Stromal cell of bone marrow (primary cell): Measurements from ENCODE around the gene CD79B.
"Not testable (repeated sequence)": the region's sequence is repeated elsewhere in the genome, so short reads cannot be mapped to it uniquely, and the experiment has no call there.

Experiments
- DNase-seq: peaks from one replicate; pipeline ENCODE4 v3.0.0-alpha.2; 2012; ENCODE audit warnings: low read depth

CD79B gene

DNA sequence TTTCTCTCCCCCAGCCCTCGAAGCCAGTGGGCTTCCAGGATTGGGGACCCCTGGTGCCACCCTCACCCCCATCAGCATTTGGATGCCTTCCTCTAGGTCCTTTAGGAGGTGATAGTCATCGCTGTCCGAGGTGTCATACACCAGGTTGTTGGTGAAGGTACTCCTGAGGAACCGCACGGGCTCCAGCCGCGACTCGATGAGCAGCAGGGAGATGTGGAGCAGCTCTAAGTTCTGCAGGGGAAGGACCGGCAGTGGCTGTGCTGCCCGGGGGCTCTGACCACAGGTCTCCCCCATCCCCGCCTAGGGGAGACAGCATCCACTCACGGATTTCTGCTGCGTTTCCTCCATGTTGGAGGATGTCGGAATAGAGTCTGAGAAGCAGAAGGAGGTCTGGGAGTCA is 22.0 kb downstream of the CD79B start:
- no peak for DNase-seq

DNA sequence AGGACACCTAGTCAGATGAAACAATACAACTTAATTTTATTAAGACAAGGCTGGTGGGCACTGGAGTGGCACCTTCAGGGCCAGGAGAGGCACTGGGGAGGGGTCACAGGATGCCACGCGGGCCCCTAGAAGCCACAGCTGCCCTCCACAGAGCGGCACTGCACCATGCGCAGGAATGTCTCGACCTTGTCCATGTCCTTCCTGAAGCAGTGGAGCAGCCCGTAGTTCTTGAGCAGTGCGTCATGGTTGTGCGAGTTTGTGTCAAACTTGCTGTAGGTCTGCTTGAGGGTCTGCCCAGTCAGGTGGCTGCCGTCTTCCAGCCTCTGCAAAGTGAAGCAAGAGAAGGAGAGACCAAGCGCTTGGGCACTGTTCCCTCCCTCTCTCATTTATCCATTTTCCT is 22.5 kb downstream of the CD79B start:
- DNase-seq, result not testable (repeated sequence)

DNA sequence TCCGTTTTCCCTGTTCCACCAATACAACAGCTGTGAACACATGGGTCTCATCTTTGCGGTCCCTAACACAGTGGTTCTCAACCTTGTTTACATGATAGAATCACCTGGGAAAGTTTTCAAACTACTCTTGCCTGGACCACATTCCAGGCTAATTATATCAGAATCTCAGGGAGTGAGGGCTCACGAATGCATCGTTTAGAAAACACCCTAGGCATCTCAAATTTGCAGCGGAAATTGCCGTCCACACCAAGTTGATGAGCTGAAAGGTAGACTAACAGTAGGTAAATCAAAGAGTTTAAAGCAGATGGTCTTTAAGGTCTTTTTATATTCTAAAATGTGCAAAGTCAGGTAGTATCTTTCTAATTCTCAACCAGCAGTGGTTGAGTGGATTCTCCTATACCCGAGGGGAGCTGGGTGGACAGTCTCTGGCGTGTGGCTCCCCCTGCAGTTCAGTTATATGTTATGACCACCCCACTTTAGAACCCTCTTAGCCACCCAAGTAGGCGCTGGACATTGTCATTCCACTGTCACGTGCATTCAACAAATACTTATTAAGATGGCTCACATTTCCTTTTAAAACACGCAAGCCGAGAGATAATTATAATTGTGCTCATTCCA is 24.9 kb downstream of the CD79B start:
- not testable (repeated sequence) for DNase-seq

DNA sequence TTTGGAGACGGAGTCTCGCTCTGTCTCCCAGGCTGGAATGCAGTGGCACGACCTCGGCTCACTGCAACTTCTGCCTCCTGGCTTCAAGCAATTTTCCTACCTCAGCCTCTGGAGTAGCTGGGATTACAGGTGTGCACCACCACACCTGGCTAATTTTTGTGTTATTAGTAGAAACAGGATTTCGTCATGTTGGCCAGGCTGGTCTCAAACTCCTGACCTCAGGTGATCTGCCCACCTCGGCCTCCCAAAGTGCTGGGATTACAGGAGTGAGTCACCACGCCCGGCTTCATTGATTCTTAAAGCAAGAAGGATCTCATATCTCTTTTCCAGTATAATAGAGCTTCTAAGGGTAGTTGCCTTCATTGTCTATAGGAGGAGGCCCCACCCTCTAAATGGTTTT is 27.3 kb downstream of the CD79B start:
- DNase-seq, result not testable (repeated sequence)

DNA sequence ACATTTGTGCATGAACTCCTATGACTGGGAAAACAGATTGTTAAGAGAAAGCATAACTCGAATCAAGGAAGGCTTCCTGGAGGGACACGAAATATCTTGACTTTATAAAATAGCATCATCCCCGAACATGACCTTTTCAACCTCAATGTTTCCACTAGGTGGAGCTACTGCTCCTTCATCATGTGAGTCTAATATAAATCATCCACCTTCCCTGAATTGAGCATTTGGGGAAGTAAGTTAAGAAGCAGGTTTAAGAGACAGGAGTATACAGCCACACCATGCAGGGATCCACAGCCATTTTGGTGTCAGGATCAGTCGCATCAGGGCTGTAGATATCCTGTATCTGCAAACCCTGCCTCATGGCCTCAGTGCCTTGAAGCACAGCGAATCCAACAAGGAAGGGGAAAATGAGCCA is 28.3 kb downstream of the CD79B start:
- not testable (repeated sequence) for DNase-seq

DNA sequence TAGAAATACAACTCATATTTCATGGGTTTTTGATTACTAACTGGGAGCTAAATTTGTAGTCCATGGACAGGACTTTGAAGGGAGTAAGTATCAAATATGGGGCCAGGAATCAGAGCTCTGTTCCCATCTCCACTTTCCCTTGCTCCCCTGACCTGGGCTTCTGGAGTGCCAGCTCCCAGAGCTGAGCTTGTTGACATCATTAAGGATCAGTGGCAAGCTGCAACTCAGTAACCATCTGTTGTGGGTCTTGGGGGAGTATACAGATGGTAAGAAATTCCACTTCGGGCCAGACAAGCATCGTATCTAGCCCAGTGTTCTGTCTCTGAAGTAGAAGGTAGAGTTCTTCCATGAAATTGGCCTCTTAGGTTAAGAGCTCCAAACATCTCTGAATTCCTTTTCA is 30.2 kb downstream of the CD79B start:
- DNase-seq, result not testable (repeated sequence)

DNA sequence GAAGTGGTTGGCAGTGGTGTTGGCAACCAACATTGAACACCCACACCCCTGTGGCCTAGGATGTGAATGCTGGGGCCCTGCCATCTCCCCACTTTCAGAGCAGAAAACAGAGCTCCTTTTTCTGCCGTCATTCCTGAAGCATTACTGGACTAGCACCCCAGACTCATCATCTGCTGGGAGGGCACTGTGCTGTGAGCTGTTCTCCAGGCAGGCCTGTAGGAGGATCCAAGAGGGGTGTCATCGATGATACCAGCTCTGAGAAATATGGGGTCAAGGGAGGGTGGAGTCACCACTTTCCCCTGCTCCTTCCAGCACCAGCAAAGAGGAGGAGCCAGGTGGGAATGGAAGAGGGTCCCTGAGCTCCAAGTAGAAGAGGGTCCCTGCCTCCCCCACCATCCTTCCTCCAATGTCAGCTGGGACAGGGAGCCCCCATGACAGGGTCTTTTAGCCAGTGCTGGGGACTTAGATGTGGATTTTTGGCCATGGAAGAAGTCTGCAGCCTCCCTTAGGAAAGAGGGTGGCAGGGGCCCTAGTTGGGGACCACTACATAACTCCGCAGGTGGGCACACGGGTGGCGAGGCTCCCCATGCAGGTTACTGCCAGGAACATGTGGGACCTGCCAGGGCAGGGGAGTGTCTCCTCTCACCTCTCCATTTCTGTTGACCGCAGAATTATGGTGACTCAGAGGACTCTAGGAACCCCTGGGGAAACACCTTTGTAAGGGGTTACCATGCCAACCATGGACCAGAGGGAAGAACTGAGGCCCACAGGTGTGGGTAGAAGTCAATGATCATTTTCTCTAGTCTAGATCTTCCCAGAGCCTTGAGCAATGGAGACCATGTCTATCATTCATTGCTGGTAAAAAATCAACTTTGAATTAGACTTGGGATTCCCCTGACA is 33.0 kb downstream of the CD79B start:
- not testable (repeated sequence) for DNase-seq

DNA sequence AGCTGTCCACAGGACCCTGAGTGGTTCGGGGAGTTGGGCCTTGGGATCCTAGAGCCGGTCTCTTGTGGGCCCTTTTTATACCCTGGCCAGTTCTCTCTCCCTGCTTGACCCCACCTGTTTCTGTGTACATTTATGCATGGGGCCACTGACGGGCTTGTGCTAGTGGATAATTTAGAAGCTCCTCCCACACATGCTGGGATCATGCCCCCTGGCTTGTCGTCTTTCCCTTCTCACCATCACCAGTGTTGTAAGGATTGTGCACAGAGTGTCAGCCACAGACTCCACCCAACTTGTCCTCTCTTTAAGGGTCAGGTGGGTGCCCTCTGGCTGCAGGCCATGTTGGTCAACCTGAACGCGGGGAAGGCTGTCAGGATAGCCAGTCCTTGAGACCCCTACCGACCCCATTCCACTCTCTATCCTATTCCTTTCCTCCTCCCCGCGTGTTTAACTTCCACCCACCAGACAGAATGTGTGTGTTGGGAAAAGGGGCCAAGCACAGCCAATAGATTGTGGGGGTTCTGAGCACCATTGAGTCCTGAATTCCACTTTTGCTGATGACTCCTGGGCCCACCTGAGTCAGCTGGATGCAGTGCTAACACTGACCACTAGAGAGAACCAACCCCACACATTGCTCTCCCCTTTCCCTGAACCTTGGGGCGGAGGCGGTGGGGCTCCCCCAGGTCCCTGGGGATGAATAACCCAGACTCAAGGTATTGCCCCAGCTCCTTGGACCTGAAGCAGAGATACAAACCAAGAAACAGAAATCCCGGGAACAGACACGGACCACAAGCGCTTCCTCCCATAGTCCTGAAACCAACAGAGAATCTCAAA is 35.4 kb downstream of the CD79B start, which contains the start of gene CSH1:
CSH1 (minus strand) TSS at position 51 of the 831 bp plus-strand sequence. CDS start 63 bp downstream, outside the sequence.
- DNase-seq, result not testable (repeated sequence)

DNA sequence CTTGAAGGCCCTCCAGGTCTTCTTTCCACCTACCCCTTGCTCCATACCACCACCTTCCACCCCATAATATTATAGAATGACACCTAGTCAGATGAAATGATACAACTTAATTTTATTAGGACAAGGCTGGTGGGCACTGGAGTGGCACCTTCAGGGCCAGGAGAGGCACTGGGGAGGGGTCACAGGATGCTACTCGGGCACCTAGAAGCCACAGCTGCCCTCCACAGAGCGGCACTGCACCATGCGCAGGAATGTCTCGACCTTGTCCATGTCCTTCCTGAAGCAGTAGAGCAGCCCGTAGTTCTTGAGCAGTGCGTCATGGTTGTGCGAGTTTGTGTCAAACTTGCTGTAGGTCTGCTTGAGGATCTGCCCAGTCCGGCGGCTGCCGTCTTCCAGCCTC is 37.3 kb downstream of the CD79B start:
- DNase-seq, result not testable (repeated sequence)

DNA sequence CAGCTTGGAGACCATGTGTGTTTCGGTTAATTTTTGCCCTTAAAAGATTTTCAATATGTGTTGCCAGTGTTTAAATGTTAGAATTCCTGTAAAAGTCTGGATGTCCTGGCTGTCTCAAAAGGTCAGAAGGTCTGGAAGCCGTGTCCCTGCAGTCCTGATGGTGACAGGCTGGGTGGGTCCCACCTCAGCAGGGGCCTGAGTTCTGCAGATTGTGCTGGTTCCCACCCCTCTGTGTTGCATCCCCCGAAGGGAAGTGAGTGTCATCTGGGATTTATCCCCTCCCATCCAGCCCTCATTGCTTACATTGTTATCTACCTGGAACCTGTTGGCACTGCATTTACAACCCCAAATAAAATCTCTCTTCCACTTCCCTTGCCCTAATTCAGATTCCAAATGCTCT is 38.1 kb downstream of the CD79B start:
- DNase-seq, result not testable (repeated sequence)

DNA sequence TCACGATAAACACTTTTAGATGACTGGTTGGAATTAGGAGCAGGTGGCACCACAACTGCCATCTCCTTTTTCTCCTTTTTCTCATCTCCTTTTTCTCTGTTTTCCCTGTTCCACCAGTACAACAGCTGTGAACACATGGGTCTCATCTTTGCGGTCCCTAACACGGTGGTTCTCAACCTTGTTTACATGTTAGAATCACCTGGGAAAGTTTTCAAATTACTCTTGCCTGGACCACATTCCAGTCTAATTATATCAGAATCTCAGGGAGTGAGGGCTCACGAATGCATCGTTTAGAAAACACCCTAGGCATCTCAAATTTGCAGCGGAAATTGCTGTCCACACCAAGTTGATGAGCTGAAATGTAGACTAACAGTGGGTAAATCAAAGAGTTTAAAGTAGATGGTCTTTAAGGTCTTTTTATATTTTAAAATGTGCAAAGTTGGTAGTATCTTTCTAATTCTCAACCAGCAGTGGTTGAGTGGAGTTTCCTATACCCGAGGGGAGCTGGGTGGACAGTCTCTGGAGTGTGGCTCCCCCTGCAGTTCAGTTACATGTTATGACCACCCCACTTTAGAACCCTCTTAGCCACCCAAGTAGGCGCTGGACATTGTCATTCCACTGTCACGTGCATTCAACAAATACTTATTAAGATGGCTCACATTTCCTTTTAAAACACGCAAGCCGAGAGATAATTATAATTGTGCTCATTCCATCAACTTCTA is 39.7 kb downstream of the CD79B start:
- DNase-seq, result not testable (repeated sequence)

DNA sequence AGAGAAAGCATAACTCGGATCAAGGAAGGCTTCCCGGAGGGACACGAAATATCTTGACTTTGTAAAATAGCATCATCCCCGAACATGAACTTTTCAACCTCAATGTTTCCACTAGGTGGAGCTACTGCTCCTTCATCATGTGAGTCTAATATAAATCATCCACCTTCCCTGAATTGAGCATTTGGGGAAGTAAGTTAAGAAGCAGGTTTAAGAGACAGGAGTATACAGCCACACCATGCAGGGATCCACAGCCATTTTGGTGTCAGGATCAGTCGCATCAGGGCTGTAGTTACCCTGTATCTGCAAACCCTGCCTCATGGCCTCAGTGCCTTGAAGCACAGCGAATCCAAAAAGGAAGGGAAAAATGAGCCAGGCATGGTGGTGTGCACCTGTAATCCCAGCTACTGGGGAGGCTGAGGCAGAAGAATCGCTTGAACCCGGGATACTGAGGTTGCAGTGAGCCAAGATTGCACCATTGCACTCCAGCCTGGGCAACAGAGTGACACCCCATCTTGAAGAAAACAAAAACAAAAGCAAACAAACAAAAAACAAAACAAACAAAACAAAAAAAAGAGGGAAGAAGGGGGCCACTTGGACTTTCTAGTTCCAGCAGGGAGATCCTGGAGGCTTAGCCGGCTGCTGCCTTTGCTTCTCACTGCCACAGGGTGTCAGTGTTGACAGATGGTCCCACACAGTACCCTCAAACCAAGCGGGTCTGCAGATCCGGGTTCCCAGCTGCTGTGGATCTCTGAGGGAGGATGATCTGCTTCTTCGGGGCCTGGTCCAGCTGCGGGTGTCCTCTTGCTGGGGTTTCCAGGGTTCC is 42.9 kb downstream of the CD79B start:
- DNase-seq, result peak; percentile 6

DNA sequence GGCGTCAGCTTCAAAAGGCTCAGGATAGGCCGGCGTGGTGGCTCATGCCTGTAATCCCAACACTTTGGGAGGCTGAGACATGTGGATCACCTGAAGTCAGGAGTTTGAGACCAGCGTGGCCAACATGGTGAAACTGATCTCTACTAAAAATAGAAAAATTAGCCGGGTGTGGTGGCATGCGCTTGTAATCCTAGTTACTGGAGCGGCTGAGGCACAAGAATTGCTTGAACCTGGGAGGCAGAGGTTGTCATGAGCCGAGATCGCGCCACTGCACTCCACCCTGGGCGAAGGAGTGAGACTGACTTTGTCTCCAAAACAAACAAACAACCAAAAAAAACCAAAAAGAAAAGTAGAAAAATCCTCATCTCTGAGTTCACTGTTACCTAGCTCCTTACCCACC is 47.0 kb downstream of the CD79B start:
- DNase-seq, result not testable (repeated sequence)

DNA sequence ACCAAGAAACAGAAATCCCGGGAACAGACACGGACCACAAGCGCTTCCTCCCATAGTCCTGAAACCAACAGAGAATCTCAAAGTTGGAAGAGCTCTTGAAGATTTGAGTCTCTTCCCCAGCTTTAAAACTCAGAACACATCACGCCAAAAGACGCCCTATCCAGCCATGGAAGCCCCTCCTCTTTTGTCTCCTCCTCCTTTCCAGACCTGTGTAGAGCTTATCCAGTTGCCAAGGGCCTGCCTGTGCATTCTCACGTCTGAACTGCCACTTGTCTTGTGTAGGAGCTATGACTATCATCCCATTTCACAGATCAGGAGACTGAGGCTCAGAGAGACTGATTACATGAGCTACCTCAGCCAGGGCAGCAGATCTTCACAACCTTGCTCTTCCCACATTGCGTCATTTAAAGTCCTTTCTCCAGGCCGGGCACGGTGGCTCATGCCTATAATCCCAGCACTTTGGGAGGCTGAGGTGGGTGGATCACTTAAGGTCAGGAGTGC is 49.5 kb downstream of the CD79B start:
- DNase-seq, result not testable (repeated sequence)

DNA sequence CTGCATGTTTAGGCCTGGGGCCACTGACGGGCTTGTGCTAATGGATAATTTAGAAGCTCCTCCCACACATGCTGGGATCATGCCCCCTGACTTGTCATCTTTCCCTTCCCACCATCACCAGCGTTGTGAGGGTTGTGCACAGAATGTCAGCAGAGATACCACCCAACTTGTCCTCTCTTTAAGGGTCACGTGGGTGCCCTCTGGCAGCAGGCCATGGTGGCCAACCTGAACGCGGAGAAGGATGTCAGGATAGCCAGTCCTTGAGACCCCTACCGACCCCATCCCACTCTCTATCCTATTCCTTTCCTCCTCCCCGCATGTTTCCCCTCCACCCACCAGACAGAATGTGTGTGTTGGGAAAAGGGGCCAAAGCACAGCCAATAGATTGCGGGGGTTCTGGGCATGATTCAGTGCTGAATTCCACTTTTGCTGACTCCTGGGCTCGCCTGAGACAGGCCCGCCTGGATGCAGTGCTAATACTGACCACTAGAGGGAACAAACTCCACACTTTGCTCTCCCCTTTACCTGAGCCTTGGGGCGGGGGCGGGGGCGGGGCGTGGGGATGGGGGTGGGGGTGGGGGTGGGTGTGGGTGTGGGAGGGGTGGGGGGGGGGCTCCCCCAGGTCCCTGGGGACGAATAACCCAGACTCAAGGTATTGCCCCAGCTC is 50.1 kb downstream of the CD79B start, which contains the start of gene GH2:
GH2 (minus strand) TSS at position 10 of the 667 bp plus-strand sequence. CDS start 143 bp downstream, outside the sequence.
- DNase-seq, result peak; percentile 15

DNA sequence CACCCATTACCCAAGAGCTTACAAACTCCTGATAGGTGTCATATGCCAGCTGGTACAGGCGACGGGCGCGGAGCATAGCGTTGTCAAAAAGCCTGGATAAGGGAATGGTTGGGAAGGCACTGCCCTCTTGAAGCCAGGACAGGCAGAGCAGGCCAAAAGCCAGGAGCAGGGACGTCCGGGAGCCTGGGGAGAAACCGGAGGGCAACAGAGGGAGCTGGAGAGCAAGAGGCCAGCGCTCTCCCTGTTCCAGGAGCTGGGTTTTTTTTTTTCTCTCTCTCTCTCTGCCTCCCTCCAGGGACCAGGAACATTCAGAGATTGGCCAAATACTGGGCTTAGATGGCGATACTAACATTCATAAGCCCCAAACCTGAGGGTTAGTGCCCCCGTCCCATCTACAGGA is 50.8 kb downstream of the CD79B start:
- not testable (repeated sequence) for DNase-seq

DNA sequence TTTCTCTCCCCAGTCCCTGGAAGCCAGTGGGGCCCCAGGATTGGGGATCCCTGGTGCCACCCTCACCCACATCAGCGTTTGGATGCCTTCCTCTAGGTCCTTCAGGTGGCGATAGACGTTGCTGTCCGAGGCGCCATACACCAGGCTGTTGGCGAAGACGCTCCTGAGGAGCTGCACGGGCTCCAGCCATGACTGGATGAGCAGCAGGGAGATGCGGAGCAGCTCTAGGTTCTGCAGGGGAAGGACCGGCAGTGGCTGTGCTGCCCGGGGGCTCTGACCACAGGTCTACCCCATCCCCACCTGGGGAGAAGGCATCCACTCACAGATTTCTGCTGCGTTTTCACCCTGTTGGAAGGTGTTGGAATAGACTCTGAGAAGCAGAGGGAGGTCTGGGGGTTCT is 51.4 kb downstream of the CD79B start:
- DNase-seq, result no peak
